NCI-H2107 treated with DMSO at 0.1 percent for 48 hours (cell line): ENCODE measurements around the gene GIT1.

ENCODE experiments used
- DNase-seq: peaks from one replicate; lab custom pipeline; 2025; ENCODE audit not compliant: unreplicated experiment; lab: John Stamatoyannopoulos, UW

GIT1 gene

GRCh38 chr17:29594519-29595090, 5.2 kb upstream of the GIT1 start:
- no peak for DNase-seq

GRCh38 chr17:29593591-29594518, 4.4 kb upstream of the GIT1 start:
- no peak for DNase-seq

- no peak for DNase-seq
These were observed 3.6 kb upstream of the GIT1 start, which contains the start of gene ANKRD13B for GRCh38 chr17:29592850-29593551. Gene ANKRD13B, plus strand, starts transcription at chr17:29593132. Its CDS starts 490 bp downstream, at chr17:29593622.

GRCh38 chr17:29591737-29592608, 2.5 kb upstream of the GIT1 start:
- DNase-seq: peak; percentile 82

- no peak for DNase-seq
These were observed 1.8 kb upstream of the GIT1 start for GRCh38 chr17:29591146-29591736.

- DNase-seq: peak; percentile 46
These were observed 1.1 kb upstream of the GIT1 start for GRCh38 chr17:29590411-29591145.

GRCh38 chr17:29588562-29589411, 661 bp downstream of the GIT1 start:
- DNase-seq: no peak

GRCh38 chr17:29588017-29588561, 1.4 kb downstream of the GIT1 start:
- DNase-seq: no peak

- no peak for DNase-seq
These were observed 1.9 kb downstream of the GIT1 start for GRCh38 chr17:29587591-29587990.

GRCh38 chr17:29586676-29587469, 2.6 kb downstream of the GIT1 start:
- no peak for DNase-seq

GRCh38 chr17:29585080-29585751, 4.2 kb downstream of the GIT1 start:
- no peak for DNase-seq

- DNase-seq: no peak
These were observed 4.9 kb downstream of the GIT1 start for GRCh38 chr17:29584452-29585079.

- DNase-seq: no peak
These were observed 5.9 kb downstream of the GIT1 start for GRCh38 chr17:29583324-29584248.

- no peak for DNase-seq
These were observed 6.7 kb downstream of the GIT1 start for GRCh38 chr17:29582772-29583171.

GRCh38 chr17:29582254-29582765, 7.1 kb downstream of the GIT1 start:
- DNase-seq: no peak
